Left ventricle myocardium superior (tissue), 1 donor: Measurements from ENCODE around the gene ATP2B2. TPM values are rescaled to one million over a fixed set of nuclear protein-coding genes. Genes with fewer than 3 reads are reported as not detected.
"Not testable (repeated sequence)": the region's sequence is repeated elsewhere in the genome, so short reads cannot be mapped to it uniquely, and the experiment has no call there.

Experiments used
- ATAC-seq: fragments of 200-7000 bp; cut with Tn5 transposase; one replicate; pipeline ENCODE4 v1.9.1; 2020; ENCODE audit warnings: mild to moderate bottlenecking, moderate library complexity
- DNase-seq: peaks from one replicate; pipeline ENCODE4 v3.0.0-alpha.2; 2020
- intact Hi-C: fragments of 100-400 bp; cut with micrococcal nuclease; formaldehyde crosslinking; loops from one replicate; pipeline ENCODE4 v1.11.0; 2022
- long read RNA-seq: library from polyadenylated mRNA; unstranded; transcript quantifications from one replicate; pipeline ENCODE4 v2.0.0, GENCODE V29; 2021
- total RNA-seq: library from RNA; stranded (reverse); fragmentation: NEBNext Ultra II Directional; extraction: Animal tissue kit (Norgen Biotek cat#: 25700); gene quantifications from one replicate; pipeline ENCODE4 v1.2.1, GENCODE V29; 2021
- donor health status: DM: no; HTN: yes; CAD: no; lungs with severe emphysema.

ATP2B2 gene
- not detected for total RNA-seq
- long read RNA-seq, result 0 reads

DNA sequence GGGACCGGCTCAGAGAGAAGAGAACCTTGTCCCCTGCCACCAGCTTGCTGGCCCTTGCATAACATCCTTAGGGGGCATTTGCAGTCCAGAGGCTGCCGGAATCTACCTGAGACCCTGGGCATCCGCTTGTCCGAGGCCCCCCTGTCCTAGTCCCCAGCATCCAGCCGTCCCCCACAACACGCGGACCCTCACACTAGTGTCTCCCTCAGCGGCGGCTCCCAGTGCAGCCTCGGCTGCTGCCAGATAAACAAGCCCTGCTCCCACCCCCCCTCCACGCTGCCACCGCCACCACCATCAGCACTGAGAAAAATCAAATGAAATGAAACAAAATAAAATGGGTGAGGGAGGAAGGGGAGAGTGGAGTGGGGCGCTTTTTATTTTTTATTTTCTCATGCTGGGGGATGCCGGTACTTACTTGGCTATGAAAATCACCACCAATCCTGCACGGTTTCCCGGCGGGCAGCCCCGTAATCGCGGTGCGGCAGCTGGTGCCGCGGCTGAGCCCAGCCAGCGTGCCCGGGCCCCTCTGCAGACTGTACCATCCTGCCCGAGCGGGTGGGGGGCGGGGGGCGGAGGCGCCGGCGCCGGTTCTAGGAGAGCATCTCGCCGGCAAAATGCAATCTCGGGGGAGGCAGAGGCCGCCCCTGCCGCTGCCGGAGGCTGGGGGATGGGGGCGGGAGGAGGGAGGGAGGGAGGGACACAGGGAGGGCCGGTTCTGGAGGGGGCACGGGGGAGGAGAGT is at the start of gene ATP2B2:
TSS of gene ATP2B2 (minus strand) at position 537 of the 741 bp plus-strand sequence. CDS start 56,043 bp downstream, outside the sequence.
- no peak for ATAC-seq
- intact Hi-C loops, result no loop called here
- no peak for DNase-seq

DNA sequence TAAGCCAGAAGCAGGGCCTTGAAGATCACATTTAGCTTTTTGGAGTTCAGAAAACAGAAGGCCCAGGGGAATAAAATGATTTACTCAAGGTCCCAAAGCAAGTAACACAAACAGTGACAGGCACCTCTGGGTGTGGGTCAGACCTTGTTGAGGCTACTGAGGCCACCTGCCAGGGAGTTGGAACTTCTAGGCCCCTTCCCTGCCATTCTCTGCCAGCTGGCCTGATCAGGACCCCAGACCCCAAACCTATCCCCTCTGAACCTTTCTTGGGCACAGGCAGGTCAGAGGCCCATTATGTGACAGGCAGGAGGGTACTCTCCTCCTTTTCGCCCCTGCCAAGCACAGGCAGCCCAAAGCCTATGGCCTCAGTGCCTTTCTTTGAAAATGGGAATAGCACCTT is 49.4 kb upstream of the ATP2B2 start:
- DNase-seq (no peak), ATAC-seq (no peak)
- intact Hi-C loops, result no loop called here

DNA sequence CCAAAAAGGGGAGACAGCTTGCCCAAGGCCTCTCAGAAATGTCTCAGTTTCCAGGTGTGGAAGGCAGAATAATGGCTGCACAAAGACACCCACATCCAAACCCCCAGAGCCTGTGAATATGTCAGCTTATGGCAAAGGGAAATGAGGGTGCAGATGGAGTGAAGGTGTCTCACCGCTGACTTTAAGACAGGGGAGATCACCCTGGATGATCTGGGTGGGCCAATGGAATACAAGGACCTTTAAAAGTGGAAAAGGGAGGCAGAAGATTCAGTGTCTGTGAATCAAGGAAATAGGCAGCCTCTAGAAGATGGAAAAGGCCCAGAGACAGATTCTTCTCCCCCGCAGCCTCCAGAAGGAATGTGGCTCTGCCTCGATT is 48.8 kb upstream of the ATP2B2 start:
- DNase-seq, result no peak
- no peak for ATAC-seq
- intact Hi-C loops, result no loop called here

DNA sequence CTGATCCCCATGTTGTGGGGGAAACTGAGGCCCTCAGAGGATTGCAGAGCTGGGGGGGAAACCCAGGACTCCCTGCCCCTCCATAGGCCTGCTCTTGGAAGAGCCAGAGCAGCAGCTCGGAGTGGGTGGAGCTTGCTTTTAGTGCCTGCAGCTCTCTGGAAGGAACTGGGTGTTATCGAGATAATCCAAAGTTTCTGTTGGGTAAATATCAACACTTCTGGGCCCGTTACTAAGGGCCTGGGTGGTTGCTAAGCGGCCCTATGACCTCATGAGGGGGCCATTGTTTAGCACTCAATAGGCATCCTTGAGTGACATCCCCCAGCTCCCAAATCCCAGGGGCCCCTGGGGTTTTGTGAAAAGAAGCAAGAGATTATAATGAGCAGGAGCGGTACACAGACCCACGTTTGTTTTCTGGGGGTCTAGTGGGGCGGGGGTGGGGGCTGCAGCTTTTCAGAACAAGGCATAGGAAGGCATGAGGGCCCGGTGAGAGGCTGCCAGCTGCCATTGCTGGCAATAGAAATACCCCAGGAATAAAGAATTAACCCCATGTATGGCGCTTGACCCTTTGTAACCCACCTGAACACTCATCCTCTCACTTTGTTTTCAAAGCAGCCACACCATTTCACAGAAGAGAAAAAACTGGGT is 48.3 kb upstream of the ATP2B2 start:
- ATAC-seq (no peak), DNase-seq (no peak)
- intact Hi-C loops, result no loop called here

DNA sequence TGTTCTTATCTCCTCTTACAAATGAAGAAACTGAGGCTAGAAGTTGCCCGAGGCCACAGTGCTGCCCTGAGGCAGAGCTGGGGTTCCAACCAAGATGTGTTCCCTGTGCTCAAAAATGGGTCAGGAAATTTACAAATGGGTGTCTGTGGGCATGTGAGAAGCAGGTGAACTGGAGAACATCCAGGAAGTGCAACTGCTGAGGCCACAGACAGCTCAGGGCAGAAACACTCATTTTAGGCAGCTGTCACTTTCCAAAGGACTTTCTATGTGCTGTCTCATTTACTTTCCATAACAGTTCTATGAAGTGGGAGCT is 47.2 kb upstream of the ATP2B2 start:
- intact Hi-C loops, result no loop called here
- ATAC-seq, result no peak
- no peak for DNase-seq

DNA sequence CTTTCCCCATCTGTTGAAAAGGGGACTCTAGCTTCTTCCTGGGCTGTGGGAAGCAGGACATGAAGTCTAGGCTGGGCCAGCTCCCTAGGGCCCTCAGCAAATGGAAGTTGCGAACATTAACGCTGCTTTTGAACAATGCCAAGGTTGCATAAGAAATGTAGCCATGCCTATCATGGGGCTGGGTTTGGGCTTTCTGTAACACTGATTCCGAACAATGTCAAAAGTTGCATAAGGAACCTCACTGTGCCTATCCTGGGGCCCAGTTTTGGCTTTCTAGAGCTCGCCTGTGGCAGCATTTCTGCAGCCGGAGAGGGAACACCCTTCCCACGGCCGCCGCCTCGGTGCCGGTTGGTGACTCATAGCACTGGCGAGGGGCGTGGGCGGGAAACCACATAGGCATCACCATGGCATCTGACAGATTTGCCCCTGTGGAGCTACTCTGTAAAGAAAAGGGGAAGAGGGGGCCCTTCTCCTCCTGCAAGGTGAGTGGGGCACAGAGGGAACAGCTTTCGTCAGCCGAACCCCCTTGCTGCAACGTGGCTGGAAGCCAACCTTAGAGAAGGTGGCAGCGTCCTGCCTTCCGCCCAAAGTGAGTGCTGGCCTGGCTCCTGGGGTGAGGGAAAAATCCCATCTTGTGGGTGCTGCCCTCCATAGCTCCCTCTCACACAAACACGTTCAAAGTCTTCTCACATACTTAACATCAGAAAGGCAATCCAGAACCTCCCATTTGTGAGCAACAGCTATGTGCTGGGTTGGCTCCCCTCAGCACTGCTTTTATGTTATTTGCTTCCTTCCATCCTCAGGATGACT is 46.6 kb upstream of the ATP2B2 start:
- peak; percentile 49 for DNase-seq
- ATAC-seq, result no peak
- intact Hi-C loops, result no loop called here

DNA sequence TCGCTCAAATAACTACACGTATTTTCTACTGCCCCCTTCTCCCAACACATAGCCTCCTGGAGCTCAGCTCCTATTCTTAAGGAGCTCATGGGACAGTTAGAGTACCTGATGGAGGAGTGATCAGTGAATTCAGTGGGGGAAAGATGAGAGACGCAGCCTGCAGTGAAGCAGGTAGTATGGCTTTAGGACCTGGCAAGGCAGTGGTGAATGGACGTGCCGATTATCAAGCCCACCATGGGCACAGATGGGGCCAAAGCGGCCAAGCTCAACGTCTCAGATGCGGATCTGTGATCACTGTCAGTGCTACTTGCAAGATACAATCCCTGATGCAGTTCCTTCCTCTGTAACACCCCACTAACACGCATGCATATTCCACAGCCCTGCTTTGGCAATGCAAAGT is 45.8 kb upstream of the ATP2B2 start:
- ATAC-seq (no peak), DNase-seq (no peak)
- intact Hi-C loops, result no loop called here

DNA sequence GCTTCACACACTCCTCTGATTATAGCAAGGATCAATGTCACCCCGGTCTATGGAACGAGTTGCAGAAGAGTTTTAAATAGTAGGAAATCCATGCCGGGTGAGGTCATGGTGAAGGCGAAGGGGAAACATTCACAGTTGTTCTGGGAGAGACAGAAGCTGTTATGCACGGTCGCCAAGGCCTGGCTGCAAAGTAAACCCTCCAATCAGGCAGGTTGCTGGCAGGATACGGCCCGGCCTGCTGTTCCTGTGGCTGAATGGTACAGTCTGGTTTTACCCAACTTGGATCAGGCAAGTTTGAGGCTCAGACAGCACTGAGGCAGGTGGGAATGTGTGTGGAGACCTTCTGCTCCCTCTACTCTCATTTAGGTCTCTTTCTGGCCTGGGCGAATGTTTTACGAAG is 45.3 kb upstream of the ATP2B2 start:
- ATAC-seq (peak; percentile 94), DNase-seq (peak; percentile 47)
- intact Hi-C loops, result no loop called here

DNA sequence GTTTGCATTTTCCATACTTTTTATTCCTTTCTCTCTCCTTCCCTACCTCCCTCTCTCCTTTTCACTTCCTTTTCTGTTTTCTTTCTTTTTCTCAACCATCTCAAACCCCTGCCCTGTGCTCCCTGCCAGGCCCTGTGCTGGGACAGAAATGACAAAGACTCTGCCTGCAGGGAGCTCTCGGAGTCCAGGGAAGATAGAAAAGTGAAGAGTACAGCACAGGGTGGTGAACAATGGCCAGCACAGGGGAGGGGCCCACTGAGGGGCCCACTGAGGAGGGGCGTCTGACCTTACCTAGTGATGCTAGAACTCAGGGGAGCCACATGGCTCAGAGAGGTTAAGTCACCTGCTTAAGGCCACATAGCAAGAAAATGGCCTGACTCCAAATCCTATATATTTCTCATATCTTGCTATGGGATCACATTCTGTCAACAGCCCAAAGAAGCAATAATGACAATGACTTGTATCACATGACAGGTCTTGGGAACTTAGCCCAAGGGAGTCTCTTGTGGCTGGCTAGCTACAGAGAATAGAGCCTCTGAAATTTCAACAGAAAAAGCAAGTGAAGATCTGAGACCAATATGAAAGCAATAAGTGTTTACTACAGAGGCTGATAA is 44.3 kb upstream of the ATP2B2 start:
- no peak for ATAC-seq
- DNase-seq, result no peak

DNA sequence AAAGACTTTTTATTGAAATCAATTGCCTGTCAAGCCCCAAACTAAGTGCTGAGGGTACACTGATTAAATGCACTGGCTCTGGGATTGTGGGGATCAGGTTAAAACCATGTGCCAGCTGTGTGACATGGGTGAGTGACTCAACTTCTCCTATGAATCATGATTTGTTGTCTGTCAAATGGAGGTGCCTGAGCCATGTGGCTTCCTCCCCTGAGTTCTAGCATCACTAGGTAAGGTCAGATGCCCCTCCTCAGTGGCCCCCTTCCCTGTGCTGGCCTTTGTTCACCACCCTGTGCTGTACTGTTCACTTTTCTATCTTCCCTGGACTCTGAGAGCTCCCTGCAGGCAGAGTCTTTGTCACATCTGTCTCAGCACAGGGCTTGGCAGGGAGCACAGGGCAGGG is 43.6 kb upstream of the ATP2B2 start:
- intact Hi-C loops, result no loop called here
- DNase-seq, result no peak
- no peak for ATAC-seq

More for the DNA sequence above, 44.3 kb upstream of the ATP2B2 start:
- intact Hi-C loops, result no loop called here

DNA sequence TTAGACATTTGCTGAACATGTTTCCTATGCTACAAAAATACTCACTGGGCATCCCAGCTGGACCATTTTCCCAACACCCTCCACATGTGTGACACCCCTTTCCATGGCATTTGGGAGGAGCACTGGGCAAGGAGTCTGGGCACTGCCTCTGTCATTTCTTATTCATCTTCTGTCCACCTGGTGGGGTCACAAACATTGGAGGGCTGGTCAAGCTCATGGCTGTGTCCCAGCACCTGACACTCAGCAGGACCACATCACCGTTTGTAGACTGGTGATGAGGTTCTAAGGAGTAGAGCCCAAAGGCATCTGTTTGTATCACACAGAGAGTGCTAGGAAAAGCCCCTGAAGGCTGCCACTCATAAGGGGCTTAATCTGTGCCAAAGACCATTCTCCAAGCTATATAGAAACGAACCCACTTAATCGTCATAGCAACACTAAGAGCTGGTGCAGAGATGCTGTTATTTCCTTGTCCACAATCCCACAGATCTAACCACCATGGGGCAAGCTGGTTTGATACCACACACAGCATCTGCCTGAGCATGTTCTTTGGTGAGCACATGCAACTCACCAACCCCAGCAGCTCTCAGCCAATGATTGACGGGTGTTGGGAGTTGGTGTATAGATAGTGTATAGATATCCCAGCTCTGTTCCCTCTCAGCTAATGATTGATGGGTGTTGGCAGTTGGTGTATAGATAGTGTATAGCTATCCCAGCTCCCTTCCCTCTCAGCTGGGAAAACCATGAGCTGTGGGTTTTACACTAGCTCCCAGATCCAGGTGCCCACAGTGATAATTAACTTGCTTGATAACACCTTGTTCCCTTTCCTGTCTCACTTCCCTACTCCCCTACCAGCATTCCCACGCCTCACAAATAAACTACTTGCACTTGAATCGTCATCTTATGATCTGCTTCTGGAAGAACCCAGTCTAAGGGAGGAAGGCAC is 42.7 kb upstream of the ATP2B2 start:
- intact Hi-C loops, result no loop called here
- no peak for DNase-seq

DNA sequence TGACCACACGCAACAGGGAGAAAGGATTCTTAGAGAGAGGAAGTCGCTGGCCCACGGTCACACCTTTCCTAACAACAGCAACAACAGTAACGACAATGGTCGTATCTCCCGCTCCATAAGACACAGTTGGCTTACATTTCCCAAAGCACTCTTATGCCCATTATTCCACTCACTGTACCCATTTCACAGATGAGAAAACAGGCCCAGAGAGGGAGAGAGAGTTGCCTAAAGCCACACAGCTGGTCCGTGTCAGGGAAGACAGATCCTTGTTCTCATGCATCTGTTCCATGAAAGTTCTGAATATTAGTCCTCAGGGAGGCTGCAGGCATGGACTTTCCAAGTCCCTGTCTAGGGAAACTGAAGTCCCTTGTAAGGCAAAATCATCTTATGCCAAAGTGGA is 42.0 kb upstream of the ATP2B2 start:
- ATAC-seq, result no peak
- DNase-seq, result no peak
- intact Hi-C loops, result no loop called here

More for the DNA sequence above, 42.7 kb upstream of the ATP2B2 start:
- no peak for ATAC-seq

DNA sequence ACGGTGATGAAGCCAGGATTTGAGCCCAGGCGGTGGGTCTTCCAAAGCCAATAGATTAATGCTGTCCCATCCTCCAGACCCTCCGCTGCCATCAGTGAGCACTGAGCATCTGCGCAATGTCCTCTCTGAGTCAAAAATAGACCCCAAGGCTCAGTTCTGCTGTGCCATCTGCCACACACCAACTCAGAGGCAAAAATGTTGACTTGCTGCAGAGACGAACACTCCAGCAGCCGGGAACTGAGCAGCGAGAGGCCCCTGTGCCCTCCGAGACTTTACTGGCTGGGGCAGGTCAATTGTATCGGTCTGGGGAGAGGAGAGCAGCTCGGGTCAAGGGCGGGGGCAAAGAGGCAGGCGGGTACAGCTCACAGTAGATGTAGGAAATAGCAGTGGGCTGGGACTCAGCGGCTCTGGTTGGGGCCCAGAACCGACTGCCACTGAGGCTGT is 41.5 kb upstream of the ATP2B2 start:
- intact Hi-C loops, result no loop called here
- DNase-seq (no peak), ATAC-seq (no peak)

DNA sequence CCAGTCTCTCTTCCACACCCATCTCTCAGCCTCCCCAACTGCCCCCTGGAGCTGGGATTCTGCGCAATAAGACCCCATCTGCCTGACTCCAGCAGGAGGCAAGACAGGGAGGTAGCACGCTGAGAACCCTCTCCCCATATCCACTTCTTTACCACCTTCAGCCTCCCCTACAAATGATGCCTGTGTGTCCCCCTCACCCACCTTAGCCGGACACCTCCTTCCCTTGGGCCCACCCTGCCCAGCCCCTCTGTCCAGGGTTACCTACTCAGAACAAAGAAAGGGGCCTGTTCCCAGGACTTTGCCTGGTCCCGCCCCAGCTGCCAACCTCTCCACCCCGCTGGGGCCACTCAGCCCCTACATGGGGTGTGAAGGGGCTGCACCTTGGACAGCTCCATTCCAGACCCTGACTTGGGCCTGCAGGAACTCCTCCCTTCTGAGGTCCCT is 40.8 kb upstream of the ATP2B2 start:
- DNase-seq, result no peak
- intact Hi-C loops, result no loop called here
- ATAC-seq, result no peak

DNA sequence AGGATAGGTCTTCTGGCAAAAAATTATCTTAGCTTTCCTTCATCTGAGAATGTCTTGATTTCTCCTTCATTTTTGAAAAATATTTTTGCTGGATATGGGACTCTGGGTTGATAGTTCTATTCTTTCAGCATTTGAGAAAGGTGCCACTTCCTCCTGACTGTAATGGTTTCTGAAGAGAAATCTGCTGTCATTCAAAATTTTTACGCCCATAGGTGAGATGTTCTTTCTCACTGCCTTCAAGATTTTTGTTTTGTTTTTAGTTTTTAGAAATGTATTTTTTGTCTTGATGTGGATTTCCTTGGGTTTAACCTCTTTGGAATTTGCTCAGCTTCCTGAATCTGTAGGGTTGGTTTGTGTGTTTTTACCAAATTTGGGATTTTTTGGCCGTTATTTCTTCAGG is 37.1 kb upstream of the ATP2B2 start:
- ATAC-seq (no peak), DNase-seq (no peak)
- intact Hi-C loops, result no loop called here

DNA sequence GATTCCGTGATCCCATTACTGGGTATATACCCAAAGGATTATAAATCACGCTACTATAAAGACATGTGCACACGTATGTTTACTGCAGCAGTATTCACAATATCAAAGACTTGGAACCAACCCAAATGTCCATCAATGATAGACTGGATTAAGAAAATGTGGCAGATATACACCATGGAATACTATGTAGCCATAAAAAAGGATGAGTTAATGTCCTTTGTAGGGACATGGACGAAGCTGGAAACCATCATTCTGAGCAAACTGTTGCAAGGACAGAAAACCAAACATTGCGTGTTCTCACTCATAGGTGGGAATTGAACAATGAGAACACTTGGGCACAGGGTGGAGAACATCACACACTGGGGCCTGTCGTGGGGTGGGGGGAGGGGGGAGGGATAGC is 35.0 kb upstream of the ATP2B2 start:
- DNase-seq, intact Hi-C loops, ATAC-seq: not testable (repeated sequence)

DNA sequence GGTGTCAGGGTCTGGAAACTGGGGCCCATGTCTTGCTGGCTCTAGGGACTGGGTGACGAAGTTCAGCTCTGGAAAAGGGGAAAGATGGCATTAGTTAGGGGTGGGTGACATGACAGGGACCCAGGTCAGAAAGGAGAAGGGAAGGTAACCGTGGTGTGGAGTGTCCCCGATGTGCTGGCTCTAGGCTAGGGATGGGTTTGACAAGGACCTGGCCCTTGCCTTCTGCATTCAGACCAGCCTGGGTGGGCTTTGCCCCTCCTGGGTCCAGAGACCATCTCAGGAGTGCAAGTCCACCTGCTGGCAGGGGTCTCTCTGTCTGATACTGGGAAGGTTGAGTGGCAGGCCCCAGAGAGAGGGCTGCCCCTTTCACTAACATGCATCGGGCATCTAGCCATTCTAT is 28.7 kb upstream of the ATP2B2 start:
- intact Hi-C loops, result no loop called here
- DNase-seq, result no peak
- no peak for ATAC-seq

DNA sequence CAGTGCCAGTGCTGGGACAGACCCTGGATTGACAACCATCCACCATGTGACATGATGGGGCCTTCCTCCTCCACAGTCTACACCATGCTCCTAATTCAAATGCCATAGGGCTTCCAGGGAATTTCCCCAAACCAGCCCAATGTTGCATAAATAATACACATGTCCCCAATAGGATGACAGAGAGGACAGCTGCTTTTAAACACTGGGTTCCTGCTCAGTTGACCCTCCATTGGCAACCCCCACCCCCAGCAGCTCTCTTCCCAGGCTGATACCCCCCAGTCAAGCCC is 28.3 kb upstream of the ATP2B2 start:
- ATAC-seq (no peak), DNase-seq (no peak)
- intact Hi-C loops, result no loop called here
